Measurements from ENCODE around the gene HS1BP3.

The HS1BP3 gene

DNA sequence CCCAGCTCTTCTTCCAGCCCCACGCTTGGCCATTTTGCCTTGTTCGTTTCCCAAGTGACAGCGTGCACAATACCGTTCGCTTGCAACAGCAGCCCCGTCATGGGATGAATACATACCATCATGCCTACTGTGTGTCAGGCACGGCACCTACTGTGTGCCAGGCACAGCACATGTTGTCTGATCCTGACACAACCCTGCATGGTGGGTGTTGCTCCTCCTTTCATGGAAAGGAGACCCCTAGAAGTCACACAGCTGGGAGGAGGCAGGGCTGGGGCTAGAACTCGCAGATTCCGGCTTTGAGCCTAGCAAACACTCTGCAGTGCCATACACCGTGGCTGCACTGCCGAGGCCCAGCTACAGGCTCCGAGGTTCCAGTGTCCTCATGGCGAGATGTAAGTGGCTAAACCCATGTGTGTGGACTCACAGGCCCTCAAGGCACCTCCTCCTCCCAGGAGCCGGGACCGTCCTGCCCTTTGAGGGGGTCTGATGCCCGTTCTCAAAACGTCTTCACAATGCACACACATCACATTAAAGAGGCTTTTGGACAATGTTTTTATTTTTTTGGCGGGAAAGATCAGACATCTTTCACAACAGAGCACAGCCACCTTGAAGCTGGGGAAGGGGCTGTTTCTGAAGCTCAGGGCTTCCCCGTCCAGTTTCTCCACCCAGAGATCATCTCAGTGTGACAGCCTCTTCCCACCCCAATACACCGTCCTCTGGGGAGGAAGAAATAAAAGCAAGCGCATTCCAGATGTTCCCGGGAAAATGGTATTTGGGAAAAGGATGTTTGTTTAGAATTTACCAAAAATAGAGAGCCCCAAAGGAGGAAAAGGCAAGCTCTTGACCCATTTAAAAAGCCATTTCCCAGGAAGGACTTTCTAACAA lies 64.9 kb downstream of the HS1BP3 start:
- no peak for DNase-seq (ENCODE audit: low read depth, low spot score)

DNA sequence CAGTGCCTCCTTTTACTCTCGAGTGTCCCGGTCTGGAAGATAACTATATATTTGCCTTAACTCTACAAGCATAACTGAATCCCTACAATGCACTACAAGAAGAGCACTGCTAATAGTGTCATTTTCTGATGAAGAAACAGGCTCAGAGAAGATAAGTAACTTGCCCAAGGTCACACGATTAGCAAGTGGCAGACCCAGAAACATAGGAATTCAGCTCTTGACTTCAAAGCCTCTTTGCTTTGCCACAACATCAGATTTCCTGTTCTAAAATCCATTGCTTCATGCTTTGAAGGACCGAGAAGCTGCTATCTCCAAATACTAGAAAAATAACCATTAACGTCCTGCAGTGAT lies 65.6 kb downstream of the HS1BP3 start:
- no peak for DNase-seq (ENCODE audit: low read depth, low spot score)

DNA sequence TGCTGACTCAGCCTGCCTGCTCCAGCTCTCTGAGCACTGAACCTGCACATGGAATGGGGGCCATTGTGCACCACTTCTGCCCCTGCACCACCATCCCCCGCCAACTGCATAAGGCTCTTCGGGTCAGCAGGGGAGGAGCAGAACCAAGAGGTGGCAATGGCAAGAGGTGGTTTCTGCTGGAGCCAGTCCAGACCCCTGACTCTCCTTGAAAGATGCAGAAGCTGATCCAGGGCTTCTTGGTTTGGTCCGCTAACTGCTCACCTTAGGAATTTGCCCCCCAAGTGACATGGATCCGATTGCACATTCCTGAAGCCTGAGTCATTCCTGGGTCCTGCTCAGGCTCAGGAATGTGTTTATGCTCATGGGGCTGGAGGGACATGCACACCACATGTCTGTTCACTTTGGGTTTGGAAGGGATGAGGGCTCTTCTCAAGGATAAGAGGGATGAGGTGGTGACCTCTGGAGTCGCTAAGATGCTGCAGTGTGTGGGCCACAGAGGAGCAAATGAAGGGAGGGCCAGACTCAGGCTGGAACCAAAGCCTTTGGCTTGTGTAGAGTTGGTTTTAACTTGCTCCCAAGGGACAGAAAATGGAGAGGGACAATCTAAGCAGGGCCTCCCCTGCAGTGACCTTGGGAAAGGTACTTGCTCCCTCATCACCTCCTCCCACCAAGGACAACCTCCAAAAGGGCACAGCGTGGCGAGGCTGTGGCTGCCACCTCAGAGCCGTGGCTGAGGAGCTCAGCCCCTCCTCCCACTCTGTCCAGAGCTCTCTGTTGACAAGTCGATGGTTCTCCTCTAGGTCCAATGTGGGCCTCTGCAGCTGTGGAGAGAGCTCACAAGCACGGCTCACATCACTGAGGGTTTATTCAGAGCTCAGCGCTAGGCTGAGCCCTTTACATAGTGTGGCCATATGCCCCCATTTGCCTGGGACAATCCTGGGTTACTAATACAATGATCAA lies 66.2 kb downstream of the HS1BP3 start:
- DNase-seq (ENCODE audit: low read depth, low spot score), result no peak

DNA sequence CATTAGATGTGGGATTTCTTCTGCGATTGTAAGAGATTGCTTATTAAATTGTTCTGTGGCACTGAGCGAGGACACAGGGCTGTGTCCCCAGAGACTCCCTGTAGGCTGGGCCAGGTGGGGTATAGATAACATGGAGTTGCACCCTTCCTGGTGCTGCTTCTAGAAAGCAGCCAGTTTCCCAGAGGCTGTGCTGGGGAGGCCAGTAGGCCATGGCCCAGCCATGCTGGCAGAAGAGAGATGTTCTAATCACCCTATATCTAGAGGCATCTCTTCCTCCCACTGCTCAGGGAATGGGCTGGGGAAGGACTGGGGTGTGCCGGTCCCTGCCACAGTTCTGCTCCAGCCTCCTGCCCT lies 66.9 kb downstream of the HS1BP3 start:
- DNase-seq (ENCODE audit: low read depth, low spot score), result no peak

DNA sequence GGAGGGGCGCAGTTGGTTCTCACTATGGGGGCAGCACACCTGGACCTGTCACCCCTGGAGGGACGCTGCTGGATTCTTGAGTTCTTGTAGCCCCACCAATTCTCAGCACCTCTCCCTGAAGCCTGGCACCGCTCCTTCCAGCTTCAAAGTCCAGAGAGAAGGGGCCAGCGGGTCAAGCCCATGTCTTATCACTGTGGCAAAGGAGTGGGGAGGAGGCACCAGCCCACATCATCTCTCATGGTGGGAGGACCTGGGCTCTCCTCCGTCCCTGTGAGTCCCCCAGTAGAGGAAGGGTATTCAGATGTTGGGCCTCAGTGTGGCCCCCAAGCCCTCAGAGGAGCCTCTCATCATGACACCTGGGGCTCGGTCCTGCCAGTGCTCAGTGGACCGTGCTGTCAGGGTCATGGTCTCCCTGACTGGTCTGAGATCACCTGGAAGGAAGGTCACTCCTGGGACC lies 67.4 kb downstream of the HS1BP3 start:
- DNase-seq (ENCODE audit: low read depth, low spot score), result no peak

DNA sequence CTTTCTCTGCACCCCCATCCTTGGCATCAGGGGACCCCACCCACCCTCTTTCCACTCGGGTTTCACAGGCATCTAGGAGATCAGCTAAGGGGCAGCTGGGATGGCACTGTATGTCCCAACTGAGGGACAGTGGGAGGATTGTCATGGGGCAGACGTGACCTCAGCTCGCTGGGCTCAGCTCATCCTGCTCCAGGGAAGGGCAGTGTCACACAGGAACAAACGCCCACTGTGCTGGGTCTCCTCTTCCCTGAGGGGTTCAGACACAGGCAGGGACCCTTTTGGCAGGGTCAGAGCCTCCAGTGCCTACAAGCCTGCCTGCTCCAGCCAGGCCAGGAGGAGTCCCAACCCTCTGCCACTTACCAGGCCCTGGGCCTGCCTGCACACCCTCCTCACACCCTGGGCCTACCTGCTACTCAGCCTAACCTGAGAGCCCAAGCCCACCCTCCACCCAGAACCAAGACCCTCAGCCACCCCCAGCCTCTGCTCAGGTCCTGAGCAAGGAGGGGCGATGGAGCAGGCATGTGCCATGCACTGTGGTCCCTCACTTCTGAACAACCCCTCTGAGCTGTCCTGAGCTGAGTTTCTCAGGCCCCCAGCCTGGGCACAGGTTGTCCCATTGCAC lies 68.2 kb downstream of the HS1BP3 start:
- DNase-seq (ENCODE audit: low read depth, low spot score), result no peak

DNA sequence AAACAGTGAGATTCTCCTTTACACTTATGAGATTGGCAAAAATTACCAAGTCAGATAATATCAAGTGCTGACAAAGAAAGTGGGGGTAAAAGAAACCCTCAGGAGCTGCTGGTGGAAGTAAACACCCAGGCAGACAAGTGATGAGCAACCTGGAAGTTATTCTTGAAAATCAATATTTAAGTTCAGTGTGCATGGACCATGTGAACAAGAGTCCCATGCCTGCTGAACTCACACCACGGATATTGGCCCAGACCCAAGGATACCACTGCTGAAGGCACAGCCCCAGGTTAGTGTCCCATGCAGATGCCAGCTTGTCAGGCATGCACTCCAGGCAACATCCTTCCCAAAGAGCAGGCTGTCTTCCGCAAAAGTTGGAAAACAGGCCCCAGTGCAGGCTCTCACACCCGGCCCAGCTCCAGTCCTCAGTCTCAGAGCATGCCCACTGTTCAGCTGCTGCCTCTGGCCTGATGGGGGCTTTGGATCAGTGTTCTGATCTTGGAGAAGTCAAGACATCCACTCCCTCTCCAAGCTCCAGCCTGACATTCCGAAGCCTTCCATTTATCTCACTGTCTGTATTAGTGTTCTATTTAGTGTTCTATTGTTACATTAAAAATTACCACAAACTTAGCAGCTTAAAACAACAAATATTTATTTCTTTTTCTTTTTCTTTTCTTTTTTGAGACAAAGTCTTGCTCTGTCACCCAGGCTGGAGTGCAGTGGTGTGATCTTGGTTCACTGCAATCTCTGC lies 70.0 kb downstream of the HS1BP3 start:
- no peak for DNase-seq (ENCODE audit: low read depth, low spot score)

DNA sequence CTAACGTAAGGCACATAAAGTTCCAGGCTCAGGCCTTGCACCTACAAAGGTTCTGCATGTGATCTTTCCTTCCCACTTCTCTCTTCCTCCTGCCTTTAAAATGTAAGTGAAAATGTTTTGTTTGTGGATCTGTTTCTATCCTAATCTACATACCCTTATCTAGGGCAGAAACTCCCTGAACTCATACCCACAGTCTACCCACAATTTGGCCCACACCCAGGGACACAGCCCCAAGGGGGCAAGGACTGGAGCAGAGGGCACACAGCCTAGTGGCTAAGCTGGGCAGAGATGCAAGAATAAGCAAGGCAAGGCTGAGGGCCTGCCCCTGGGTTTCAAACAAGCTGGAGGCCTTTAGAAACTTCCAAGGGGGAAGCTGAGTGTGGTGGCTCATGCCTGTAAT lies 71.0 kb downstream of the HS1BP3 start:
- no peak for DNase-seq (ENCODE audit: low read depth, low spot score)

DNA sequence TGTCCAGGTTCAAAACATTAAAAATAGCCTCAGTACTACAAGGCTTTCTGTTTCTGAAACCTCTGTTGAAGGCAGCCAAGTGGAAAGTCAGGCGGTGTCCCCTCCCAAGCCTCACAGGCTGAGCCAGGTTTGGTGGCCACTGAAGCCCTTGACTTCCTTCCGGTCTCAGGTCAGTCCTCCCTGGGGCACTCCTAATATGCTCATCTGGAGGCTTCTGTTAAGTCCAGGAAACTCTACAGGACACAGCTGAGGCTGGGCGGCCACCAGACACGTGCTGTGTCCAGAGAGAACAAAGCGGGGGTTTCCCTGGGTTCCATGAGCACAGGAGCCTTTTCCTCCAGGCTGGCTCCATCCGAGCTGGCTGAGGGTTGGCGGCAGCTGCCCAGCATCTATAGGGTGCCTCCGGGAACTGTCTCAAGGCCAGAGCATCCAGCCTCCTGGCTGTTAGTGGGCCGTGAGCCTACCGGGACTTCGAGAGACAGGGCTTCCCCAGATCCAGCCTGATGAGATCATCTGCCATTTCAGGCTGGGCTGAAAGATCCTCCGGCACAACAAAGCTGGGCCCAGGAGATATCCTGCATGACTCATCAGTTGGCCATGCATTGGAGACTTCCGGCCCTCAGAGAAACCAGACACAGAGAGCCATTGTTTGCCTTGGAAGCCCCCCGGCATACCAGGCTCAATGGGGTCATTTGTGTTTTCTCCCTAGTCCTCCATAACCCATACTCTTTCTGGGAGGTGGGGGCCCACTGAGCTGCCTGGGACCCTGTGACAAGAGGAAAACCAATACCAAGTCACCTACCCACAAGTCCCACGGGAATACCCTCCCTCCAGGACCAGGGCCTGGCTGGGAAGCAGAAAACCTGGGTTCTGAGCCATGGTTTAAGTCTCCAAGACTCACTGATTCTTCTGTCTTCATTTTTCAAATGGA lies 71.7 kb downstream of the HS1BP3 start:
- DNase-seq (ENCODE audit: low read depth, low spot score), result peak; percentile 93

DNA sequence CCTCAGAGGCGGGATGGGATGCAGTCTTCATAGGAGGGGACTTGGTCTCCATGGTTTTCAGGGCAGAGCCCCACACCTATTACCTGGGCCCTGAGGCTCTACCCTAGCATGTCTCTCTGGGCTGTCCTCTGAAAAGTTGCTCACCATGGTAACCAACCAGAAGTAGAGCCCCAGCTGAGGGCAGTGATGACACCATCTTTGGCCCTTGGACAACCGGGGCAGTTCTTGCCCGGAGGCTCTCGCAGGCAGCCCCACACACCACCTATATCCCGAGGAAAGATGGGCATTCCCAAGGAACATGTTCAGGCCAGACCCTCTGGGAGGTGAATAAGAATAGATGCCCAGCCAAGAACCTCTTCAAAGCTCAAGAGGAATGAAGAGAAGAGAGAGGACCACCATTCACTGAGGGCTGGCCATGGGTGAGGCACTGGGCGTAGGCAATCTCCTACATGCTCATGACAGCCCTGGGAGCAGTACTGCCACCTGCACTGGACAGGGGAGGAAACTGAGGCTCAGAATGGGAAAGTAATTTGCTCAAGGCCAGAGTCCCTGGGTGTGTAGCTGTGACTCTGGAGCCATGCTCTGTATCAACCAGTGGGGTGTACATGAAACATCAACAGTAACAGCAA lies 72.5 kb downstream of the HS1BP3 start:
- DNase-seq (ENCODE audit: low read depth, low spot score), result no peak

DNA sequence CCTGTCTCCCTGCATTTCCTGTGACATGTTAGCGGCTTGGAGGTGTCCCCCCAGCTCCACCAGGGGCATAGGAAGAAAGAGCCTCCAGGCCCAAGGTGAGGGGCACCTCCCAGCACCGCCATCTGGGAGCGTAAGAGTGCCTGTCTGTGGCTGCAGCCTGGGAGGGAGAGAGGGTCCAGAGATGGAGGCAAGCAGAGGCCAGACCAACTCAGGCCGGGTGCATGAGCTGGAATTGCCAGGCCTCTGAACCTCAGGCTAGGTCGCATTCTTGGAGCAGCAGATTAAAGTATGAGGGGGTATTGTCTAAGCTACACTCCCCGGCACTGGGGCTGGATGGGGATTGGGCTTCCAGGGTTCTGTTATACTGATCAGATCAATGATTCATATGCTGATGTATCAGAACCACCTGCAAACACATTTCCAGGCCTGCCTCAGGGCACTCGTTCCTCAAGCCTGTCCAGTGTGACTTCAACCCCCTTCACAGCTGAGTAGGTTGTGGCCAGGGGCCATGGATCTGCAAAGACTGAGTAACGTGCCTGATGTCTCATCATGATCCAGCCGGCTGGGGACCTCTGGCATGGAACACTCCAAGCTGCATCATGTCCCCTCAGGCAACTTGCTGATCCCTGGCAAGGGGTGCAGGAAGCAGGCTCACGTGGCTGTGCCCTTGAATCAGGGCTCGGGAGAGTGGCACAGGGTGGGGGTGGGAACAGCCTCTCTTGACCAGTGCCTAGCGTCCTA lies 73.2 kb downstream of the HS1BP3 start:
- DNase-seq (ENCODE audit: low read depth, low spot score), result no peak

DNA sequence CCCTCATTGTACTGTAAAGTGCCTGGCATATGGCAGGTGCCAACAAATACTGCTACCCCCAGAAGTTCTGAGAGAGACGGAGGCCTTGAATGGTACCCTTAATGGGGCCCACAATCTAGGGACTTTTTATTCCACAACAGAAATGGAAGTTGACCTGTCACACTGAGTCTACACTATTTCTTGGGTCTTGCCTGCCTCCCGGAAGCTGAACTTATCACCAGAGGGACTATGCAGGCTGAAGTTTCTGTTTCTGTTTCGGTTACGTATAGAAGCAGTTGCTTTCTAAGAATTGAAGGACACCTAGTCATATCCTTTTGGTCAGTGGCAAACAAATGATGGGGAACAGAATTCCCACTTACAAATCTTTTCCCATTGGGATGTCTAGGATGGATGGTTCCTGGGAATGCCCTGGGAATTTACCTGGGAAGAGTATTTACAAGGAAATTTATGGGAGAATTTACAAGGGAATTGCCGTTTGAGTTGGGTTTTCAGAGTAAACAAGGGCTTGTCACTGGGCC lies 74.2 kb downstream of the HS1BP3 start:
- no peak for DNase-seq (ENCODE audit: low read depth, low spot score)

DNA sequence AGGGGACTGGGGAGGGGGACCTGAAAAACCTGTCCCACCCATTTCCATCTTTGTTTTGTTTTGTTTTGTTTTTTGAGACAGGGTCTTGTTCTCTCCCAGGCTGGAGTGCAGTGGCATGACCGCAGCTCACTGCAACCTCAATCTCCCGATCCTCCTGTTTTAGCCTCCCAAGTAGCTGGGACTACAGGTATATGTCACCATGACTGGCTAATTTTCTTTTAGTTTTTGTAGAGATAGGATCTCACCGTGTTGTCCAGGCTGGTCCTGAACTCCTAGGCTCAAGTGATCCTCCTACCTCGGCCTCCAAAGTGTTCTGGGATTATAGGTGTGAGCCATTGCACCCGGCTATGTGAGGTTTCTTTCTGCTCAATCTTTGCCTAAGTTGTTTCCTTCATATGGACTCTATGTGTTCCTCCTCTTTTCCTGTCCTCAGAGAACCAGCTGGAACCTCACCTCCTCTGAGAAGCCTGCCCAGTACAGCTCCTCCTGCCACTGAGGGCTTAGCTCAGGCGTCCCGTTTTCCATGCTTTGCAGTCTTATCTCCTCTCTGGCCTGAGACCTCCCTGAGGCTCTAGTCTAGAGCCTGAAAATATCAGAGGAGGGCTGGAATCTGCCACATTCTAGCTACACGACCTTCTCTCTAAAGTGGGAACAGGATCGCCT lies 74.8 kb downstream of the HS1BP3 start:
- no peak for DNase-seq (ENCODE audit: low read depth, low spot score)

DNA sequence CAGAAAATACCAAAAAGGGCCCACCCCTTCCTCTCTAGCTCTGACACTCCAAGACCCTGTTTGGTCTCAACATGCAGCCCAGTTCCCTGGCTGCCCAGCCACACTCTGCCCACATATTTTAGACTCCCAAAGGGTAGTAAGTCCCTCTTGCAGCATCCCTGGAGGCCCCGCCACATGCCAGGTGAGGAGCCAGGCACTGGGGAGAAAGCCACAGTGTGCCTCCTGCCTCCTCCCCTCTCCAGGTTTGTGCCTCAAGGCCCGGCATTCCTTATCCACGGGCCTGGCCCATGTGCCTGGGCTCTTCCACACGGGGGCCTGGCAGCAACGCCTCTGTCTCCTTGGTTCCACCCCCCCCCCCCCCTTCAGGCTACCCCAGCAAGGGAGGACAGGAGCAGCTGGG lies 75.5 kb downstream of the HS1BP3 start:
- DNase-seq (ENCODE audit: low read depth, low spot score), result no peak

DNA sequence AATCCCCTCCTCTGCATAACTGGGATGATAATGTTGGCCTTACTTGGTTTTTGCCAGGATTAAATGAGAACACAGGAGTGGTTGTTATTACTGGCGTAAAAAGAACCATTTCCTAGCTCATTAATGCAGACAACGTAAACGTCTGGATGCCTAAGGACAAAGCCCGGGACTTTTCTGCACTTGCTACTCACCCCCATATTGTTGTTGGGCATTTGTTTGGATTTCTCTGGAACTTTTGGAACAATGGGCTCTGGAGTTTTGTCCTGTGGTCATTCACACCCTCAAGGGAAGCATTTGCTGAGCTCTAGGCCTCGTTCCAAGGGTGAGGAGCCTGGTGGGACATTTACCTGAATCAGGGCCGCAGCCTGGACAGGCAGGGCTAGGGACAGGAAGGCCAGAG lies 76.0 kb downstream of the HS1BP3 start:
- DNase-seq (ENCODE audit: low read depth, low spot score), result no peak

DNA sequence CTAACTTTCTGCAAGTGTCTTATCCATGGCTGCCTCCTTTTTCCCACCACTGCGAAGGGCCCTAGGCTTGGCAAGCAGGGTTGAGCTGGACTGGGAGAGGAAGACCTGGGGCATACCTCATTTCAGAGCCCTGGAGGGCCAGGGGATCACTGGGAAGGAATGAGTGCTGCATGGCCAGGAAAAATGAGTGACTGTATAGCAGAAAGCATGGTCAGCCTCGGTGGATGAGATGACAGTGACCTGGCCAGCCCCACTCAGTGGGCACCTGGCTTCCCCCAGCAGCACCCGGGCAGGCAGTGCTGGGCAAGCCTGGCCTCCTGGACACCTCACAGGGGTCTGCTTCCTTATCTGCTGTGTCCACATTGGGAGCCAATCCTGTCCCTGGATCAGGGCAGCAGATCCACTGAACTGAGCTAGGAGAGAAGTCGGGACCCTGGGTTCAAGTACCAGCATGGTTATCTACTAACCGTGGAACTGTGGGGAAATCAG lies 76.4 kb downstream of the HS1BP3 start:
- DNase-seq (ENCODE audit: low read depth, low spot score), result no peak

DNA sequence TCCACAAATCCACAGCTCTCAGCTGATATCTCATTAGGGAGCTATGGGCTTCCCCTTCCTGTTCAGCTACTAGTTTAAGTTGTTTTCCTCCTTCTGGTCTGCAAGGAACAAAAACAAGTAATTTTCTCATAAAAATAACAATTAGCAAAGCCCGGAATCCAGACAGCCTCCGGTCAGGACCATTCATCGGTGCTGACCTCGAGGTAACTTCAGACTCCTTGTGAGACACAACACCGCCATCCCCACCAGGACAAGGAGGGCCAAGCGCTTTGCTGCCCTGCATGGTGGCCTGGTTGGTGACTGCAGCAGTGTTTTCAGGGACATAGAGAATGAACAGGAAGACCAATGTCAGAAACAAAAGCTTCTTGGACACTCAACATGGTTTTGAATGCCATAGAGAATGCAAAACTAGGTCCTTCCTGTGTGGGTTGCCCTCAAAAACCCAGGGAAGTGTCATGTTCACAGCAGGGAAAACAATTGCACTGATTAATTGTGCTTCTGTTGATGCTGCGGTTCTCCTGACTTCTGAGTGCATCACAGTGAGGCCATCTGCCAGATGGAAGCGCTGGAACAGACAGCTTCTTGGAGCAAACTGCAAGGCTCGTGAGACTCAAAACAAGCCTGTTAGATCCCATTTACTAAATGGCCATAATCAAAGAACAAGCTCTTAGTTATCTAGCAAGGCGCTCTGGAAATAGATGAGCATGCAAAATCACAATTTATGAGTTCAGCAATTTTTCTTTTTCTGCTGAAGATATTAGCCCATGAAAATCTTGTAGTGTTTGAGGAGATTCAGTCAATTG lies 77.1 kb downstream of the HS1BP3 start:
- no peak for DNase-seq (ENCODE audit: low read depth, low spot score)

Measured in brain pericyte (primary cell).